Measurements from ENCODE around the gene MTG1.
"Not testable (repeated sequence)": the region's sequence is repeated elsewhere in the genome, so short reads cannot be mapped to it uniquely, and the experiment has no call there.

MTG1 gene

GRCh38 chr10:133401981-133402725, 8.2 kb downstream of the MTG1 start:
- FAIRE-seq = no peak

GRCh38 chr10:133403359-133403758, 9.4 kb downstream of the MTG1 start:
- FAIRE-seq = no peak

- FAIRE-seq = no peak
These were observed 9.8 kb downstream of the MTG1 start for GRCh38 chr10:133403784-133404183.

DNA sequence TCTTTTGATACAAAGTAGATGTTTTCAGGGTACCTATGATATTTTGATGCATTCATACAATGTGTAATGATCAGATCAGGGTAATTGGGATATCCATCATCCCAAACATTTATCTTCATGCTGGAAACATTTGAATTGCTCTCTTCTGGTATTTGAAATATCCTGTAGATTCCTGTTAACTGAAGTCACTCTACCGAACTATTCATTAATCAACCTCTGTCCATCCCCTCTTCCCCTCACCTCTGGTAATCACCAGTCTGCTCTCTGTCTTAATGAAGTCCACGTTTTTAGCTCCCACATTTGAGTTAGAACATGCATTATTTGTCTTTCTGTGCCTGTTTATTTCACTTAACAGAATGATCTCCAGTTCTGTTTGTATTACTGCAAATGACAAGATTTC, 11.3 kb downstream of the MTG1 start:
- no peak for FAIRE-seq

DNA sequence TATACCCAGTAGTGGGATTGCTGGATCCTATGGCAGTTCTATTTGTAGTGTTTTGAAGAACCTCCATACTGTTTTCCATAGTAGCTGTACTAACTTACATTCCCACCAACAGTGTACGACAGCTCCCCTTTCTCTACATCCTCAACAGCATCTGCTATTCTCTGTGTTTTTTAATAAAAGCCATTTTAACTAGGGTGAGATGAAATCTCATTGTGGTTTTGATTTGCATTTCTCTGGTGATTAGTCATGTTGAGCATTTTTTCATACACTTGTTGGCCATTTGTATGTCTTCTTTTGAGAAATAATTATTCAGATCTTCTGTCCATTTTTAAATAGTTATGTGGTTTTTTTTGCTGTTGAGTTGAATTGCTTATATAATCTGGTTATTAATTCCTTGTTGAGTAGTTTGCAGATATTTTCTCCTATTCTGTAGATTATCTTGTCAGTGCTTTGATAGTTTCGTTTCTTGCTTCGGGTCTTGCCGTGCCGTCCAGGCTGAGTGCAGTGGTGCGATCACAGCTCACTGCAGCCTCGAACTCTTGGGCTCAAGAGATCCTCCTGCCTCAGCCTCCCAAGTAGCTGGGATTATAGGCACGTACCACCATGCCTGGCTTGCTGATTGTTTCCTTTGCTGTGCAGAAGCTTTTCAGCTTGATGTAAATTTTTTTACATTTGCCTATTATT, 12.0 kb downstream of the MTG1 start:
- FAIRE-seq = no peak

- no peak for FAIRE-seq
These were observed 17.8 kb downstream of the MTG1 start for GRCh38 chr10:133411523-133412380.

- FAIRE-seq = no peak
These were observed 18.4 kb downstream of the MTG1 start for GRCh38 chr10:133412381-133412711.

- not testable (repeated sequence) for FAIRE-seq
These were observed 20.4 kb downstream of the MTG1 start for GRCh38 chr10:133414401-133414800.

GRCh38 chr10:133415752-133416151, 21.8 kb downstream of the MTG1 start:
- FAIRE-seq = no peak

DNA sequence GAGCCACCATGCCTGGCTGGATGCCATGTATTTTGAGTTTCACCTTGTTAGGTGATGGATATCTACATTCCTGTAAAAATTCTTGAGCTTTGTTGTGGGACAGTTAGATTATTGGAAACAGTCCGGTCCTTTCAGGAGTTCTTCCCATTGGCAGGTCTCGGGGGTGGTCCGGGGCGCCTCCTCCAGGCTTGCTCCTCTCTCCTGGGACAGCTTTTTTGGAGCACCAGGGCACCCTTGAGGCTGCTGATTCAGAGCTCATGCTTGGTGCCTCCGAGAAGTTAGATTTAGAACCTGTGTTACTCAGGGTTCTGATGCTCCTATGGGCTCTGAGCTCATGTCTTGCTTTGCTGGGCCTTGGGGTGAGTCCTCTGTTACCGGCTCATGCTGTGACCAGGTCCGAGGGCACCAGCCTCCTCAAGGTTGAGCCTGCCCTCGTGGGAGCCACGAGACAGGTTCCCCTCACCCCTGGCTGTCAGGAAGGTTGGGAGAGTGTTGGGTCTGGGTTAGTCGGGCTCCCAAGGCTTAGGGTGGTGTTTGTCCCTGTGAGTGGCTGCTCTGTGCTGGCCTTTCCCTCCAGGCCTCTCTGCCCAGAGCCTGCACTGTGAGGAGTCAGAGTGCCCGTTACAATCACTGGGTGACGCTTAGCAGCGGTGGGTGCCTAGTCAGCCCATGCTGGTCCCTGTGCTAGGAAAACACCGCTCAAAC, 24.5 kb downstream of the MTG1 start:
- FAIRE-seq = no peak

- FAIRE-seq = no peak
These were observed 25.4 kb downstream of the MTG1 start for GRCh38 chr10:133419211-133419950.

GRCh38 chr10:133420028-133420427, 26.1 kb downstream of the MTG1 start:
- no peak for FAIRE-seq

GRCh38 chr10:133420579-133420978, 26.6 kb downstream of the MTG1 start:
- FAIRE-seq = no peak

- FAIRE-seq = no peak
These were observed 27.6 kb downstream of the MTG1 start for GRCh38 chr10:133421336-133422222.

DNA sequence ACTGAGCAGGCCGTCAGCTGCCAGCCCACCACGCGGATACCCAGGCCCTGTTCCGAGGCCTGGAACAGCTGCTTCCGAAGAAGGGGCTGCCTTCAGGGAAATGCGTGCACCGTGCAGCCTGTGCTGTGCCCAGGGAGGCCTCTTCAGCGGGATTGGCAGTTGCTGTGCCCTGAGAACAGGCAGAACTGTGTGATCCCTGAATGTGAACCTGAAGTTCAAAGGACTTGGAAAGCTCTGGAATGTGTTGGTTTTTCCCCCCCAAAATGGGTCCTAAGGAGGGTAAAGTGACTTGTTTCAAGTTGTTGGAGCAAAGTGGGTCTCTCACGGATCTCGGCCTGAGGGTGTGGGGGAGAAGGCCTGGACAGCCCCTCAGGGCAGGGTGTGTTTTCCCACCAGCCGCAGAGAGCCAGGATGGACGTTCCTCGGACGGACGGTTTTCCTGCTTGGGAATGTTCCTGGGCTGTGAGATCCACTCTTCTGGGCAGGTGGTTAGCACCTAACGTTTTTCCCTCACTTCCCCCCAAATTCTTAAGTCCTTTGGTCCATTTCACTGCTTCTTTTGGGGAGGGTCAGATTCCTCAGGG, 28.4 kb downstream of the MTG1 start:
- no peak for FAIRE-seq

DNA sequence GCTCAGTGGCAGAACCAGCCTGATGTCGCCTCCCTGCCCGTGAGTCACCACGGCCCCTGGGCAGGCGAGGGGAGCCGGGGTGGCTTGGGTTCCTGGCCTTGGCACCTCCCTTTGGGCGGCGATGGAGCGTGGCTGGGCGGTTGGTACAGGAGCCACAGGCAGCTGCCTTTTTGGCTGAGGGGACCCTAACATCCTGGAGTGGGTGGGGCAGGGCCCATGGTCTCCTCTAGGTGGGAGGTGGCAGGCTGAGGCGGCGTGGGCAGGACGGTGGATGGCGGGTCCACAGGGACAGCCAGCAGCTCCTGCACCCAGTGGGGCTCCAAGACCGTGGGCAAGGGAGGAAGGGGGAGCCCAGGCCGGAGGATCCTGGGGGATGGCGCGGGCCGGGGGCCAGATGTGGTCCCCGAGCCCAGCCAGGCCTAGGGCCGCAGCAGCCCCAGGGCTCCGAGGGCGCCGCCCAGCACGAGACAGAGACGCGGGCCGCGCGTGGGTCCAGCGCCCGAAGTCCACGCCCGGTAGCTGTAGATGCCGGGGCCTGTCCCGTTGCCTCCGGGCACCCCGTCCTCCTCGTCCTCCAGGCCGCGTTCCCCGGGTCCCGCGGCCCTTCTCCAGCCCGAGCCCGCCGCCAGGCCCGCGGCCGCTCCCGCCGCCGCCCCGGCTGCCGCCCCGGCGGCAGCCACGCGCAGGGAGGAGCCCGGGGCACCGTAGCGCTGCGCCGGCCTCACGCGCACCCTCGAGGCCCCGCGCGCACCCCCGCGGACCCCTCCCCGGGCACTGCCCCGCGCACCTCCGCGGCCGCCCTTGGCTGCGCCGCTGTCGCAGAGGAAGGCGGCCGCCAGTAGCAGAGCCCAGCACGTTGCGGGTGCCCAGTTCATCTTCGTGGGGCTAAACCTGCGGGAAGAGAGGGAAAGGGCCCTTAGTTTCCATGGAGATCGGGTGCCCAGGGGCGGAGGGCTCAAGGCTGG, 29.1 kb downstream of the MTG1 start:
- FAIRE-seq = no peak

DNA sequence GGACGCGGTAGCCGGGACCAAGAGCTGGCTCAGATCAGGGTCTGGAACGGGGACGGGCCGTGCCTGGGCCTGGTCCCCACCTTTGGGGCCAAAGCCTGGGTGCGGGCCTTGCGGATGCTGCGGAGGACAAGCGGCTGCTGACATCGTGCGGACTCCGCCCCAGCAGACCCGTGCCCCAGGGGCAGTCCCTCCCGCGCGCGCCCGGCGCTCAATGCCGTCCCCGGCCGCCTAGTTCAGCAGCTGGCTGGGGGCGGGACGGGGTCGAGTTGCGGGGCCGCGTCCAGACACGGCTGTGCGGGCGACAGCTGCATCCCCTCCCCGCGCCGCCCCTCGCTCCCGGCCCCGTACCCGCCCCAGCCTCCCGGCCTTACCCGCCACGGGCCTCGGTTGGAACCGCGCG, 30.1 kb downstream of the MTG1 start:
- FAIRE-seq = not testable (repeated sequence)

DNA sequence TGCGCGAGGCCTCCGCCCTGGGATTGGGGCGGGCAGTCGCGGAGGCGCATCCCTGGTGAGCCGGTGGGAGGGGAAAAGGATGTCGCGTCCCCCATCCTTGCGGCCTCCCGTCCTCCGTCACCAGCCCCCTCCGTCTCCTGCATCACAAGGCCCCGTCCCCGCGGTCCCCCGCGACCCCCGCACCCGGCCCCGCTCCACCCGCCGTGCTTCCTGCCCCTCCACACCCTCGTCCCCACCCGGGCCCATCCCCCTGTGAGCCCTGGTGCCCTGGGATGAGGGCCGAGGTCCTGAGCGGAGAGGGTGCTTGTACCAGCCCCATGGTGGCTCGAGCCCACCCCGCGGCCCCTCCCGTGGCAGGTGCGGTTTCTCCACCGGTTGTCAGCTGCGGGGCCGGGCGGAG, 30.6 kb downstream of the MTG1 start, which contains the start of gene SPRN:
Gene SPRN (minus strand): TSS at position 25 of the 400 bp plus-strand sequence. CDS start 944 bp downstream, outside the sequence.
- not testable (repeated sequence) for FAIRE-seq

DNA sequence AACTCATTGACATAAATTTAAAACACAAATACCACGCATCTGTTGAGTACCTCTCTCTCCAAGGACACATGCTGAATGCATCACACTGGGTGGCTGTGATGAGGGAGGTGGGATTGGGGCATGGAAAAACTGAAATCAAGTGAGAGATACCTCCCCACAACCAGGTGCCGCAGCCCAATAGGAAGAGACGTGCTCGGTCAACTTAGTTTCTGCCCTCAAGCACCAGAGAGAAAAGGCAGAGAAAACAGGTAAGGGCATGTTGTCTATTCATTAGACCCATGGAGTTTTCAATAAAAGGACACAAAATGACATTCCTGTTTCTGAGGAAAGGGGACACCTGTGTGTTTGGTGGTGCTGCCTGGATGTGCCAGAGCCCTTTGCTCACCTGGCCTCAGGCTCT, 35.6 kb downstream of the MTG1 start:
- FAIRE-seq = not testable (repeated sequence)
